Right atrium auricular region (tissue), 2 donors: ENCODE measurements around the gene HSD17B12. TPM values are rescaled to one million over a fixed set of nuclear protein-coding genes. Genes with fewer than 3 reads are reported as not detected.

Experiments
- DNase-seq: peaks from one replicate; pipeline ENCODE4 v3.0.0-alpha.2; 2019; ENCODE audit warnings: low spot score
- H3K27ac ChIP-seq, 2 donors: fragments of 200-600 bp; sonication (generic); 1 replicate in 1 of 2; 2 replicates in 1 of 2; pipeline ENCODE4 v1.5.1; 2016 to 2019
- H3K27me3 ChIP-seq, 2 donors: fragments of 200-600 bp; sonication (generic); one replicate each; pipeline versions ENCODE4 v1.5.1 to v1.6.0; 2017 to 2019
- H3K36me3 ChIP-seq: fragments of 200-600 bp; sonication (generic); one replicate; pipeline ENCODE4 v1.5.1; 2016
- H3K4me1 ChIP-seq, 2 donors: fragments of 200-600 bp; sonication (generic); one replicate each; pipeline versions ENCODE4 v1.5.1 to v1.6.0; 2017 to 2019
- H3K4me3 ChIP-seq, 2 donors: fragments of 200-600 bp; sonication (generic); 1 replicate in 1 of 2; 2 replicates in 1 of 2; pipeline ENCODE4 v1.5.1; 2017 to 2019; ENCODE audit warnings: mild to moderate bottlenecking in 1 of 2, moderate library complexity in 1 of 2
- H3K9me3 ChIP-seq, 2 donors: fragments of 200-600 bp; sonication (generic); one replicate each; pipeline ENCODE4 v1.5.1; 2019
- total RNA-seq, 2 donors: library from RNA; depleted of rRNA; stranded (reverse); fragments of >200 nt; gene quantifications; one replicate each; pipeline ENCODE4 v1.1.0, GENCODE V29; 2016
- TF ChIP-seq, protein P1 (sequence below), 2 donors: fragments of 200-600 bp; sonication (generic); IDR thresholded peaks; one replicate each; pipeline ENCODE4 v1.5.1; 2019; ENCODE audit warnings: antibody characterized with exemption in 2 of 2

Gene HSD17B12
- total RNA-seq, 2 donors from 2014 or later: 61.4 to 108 TPM

DNA sequence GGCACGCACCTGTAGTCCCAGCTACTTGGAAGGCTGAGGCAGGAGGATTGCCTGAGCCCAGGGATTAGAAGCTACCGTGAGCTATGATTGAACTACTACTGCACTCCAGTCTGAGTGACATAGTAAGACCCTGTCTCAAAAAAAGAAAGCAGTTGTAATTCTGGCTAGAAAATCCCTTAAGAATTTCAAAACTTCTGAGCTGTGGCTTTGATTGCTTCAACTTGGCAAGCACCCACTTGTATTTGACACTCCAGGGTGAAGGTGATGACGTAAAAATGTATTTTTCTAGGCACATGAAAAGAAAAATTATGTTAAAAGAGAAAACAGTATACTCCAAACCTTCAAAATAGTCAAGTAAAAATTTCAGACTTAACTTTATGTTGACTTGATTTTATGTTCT is 176.5 kb downstream of the HSD17B12 start:
- Histone ChIP-seq H3K27me3 (no peaks in the 10 kb centered on the region), H3K27ac (no peak overlapping the region), H3K9me3 (peaks cover 0 to 7% of the 10 kb centered on the region in 2 donors), H3K4me3 (no peak overlapping the region), H3K4me1 (no peaks in the 10 kb centered on the region), H3K36me3 (peaks cover 36% of the 10 kb centered on the region)
- DNase-seq: no peak
- TF ChIP-seq, protein P1, sequence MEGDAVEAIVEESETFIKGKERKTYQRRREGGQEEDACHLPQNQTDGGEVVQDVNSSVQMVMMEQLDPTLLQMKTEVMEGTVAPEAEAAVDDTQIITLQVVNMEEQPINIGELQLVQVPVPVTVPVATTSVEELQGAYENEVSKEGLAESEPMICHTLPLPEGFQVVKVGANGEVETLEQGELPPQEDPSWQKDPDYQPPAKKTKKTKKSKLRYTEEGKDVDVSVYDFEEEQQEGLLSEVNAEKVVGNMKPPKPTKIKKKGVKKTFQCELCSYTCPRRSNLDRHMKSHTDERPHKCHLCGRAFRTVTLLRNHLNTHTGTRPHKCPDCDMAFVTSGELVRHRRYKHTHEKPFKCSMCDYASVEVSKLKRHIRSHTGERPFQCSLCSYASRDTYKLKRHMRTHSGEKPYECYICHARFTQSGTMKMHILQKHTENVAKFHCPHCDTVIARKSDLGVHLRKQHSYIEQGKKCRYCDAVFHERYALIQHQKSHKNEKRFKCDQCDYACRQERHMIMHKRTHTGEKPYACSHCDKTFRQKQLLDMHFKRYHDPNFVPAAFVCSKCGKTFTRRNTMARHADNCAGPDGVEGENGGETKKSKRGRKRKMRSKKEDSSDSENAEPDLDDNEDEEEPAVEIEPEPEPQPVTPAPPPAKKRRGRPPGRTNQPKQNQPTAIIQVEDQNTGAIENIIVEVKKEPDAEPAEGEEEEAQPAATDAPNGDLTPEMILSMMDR (IDR thresholded peaks at IDR 0.05): no peak

DNA sequence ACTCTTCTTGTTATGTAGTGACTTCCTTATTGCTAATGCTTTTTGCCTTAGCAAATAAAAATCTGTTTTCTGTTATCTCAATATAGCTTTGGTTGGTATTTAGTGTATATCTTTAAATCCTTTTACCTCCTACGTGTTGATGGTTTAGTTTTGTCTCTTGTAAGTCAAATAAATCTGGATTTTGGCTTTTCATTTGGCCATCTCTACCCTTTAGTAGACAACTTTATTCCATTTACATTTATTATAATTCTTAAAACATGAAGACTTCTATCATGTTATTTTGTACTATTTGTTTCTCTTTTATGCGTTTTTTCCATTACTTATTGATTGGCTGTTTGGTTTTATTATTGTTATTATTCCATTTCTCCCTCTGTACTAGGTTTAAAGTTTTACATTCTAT is 180.6 kb downstream of the HSD17B12 start:
- Histone ChIP-seq H3K27ac (no peak overlapping the region), H3K9me3 (peaks cover 0 to 7% of the 10 kb centered on the region in 2 donors), H3K4me3 (no peak overlapping the region), H3K27me3 (no peaks in the 10 kb centered on the region), H3K4me1 (no peaks in the 10 kb centered on the region), H3K36me3 (peaks cover 15% of the 10 kb centered on the region)
- DNase-seq: no peak
- TF ChIP-seq, protein P1 (IDR thresholded peaks at IDR 0.05): no peak

DNA sequence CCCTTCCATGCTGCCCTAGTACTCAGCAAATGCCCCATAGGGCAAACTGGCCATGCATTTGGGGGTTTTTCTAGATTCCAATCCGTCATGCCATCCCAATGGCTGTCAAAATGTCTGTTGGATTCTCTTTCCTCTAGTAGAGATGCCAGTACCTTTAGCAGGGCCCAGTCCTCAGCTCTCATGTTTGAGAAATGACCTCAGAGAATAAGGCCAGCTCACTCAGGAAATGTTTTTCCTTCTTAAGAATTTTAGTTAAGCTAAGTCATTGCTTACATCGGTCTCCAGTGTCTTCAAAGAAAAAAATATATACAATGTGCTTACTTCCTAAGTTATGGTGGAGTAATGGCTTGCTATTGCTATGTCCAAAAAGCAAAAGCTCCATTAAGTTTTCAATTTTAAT is 186.0 kb downstream of the HSD17B12 start:
- Histone ChIP-seq H3K4me1 (no peaks in the 10 kb centered on the region), H3K4me3 (no peak overlapping the region), H3K9me3 (no peaks in the 10 kb centered on the region), H3K27me3 (no peaks in the 10 kb centered on the region), H3K27ac (no peak overlapping the region), H3K36me3 (no peaks in the 10 kb centered on the region)
- no peak for DNase-seq
- TF ChIP-seq, protein P1 (IDR thresholded peaks at IDR 0.05): no peak

DNA sequence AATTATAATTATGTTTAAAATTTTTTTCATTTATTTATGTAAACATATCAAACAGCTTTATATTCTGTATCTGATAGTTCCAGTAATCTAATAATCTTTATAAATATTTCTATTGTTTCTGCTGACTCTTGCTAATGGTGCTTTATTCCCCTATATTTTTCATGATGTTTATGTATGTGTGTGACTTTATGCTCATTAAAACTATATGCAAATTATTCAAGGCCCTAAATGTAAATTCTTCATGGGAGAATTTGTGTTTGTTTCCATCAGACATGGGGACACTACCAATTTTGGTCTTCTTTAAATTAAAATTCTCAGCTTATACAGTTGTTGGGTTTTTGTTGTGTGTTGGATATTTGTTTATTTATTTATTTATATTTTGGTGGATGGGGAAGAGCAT is 186.4 kb downstream of the HSD17B12 start:
- H3K36me3 ChIP-seq: no peaks in the 10 kb centered on the region
- TF ChIP-seq, protein P1 (IDR thresholded peaks at IDR 0.05): no peak
- H3K9me3 ChIP-seq: no peaks in the 10 kb centered on the region

DNA sequence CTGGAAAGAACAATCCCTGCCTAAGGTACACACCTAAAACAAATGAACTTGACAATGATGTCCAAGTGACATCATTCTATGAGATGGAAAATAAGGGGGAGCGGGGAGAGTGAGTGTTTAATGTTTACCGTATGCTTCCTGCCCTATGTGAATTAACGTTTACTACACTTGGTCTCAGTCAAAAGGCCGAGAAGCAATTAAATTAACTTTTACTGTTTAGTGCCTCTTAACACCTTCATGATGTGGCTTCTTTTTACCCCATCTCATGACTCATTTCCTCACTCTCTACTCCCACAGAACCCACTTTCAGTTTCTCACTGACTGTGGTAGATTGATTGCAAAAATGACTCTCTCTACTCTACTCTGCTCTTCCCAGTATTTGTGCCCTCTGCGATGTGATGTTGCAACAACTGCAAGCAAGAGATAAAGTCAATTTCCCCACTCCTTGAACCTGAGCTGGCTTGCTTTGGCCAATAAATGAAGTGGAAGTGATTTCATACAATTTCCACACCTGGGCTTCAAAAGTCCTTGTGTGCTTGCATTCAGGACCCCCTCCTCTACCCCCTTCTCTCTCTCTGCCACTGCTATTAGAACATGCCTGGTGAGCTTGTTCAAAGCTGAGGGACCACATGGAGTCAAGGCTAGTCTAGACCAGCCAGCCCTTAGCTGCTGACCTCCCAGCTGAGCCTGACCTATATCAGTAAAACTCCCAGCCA is 188.5 kb downstream of the HSD17B12 start:
- Histone ChIP-seq H3K36me3 (no peaks in the 10 kb centered on the region), H3K27ac (no peak overlapping the region), H3K4me1 (no peaks in the 10 kb centered on the region), H3K4me3 (no peak overlapping the region), H3K9me3 (no peaks in the 10 kb centered on the region), H3K27me3 (no peaks in the 10 kb centered on the region)
- TF ChIP-seq, protein P1 (IDR thresholded peaks at IDR 0.05): no peak
- no peak for DNase-seq

More for the DNA sequence above, 186.4 kb downstream of the HSD17B12 start:
- Histone ChIP-seq H3K4me3 (no peak overlapping the region), H3K27ac (no peak overlapping the region), H3K27me3 (no peaks in the 10 kb centered on the region), H3K4me1 (no peaks in the 10 kb centered on the region)
- DNase-seq: no peak

DNA sequence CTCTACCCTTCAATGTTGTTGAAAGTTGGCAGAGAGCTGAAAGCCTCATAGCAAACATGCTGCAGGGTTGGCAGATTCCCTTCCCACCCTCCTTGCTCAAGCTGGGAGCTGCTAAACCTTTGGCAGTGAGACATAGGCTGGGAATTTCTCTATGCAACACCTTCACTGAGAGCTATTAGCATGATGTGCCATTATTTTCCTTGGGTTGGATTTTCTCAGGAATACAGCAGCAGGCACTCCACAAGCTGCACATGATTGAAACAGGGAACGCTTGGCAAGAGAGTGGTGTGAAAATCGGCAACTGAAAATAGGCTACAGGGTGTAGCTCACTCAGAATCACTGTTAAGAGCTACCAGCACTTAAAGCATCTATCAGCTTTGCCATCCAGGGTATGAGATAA is 190.5 kb downstream of the HSD17B12 start:
- H3K27me3 ChIP-seq: no peaks in the 10 kb centered on the region
- DNase-seq: no peak
- H3K9me3 ChIP-seq: no peaks in the 10 kb centered on the region

More for the DNA sequence above, 190.5 kb downstream of the HSD17B12 start:
- TF ChIP-seq, protein P1 (IDR thresholded peaks at IDR 0.05): no peak
- Histone ChIP-seq H3K27ac (no peak overlapping the region), H3K4me3 (no peak overlapping the region), H3K4me1 (no peaks in the 10 kb centered on the region), H3K36me3 (no peaks in the 10 kb centered on the region)
